ENCODE data around the gene SH3GL2. TPM values are rescaled to one million over a fixed set of nuclear protein-coding genes. Genes with fewer than 3 reads are reported as not detected.

Gene SH3GL2
- total and polyA plus RNA-seq, 9 of the 15 experiments (the other 6 are each of a cell fraction or from before 2014, with no cell fraction given): not detected

DNA sequence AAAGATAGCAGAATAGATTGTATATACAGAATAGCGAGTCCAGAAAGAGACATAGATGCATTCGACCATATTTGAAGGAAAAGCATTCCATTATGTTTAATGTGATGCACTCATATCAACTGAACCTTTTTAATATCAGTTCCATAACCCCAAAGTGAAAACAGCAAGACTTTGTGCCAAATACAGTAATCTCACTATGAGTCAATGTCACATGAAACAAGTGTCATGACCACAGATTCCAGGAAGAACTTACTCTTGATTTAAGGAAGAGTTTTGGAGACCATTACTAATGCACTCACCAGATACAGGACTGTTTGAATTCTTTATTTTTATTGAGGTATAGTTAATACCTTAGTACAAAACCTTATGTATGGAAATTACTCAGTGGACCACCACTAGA is 220.5 kb downstream of the SH3GL2 start:
- Histone ChIP-seq H3K36me3 (ENCODE audit: control insufficient read depth, insufficient read depth, low read length) (no peaks in the 10 kb centered on the region), H3K4me2 (ENCODE audit: insufficient read depth, low read length) (no peak overlapping the region), H3K27me3 (ENCODE audit: control insufficient read depth in 2 of 2, insufficient read depth in 2 of 2, low read length in 2 of 2) (no peaks in the 10 kb centered on the region), H2AFZ (ENCODE audit: low read depth, low read length) (no peak overlapping the region), H3K27ac (ENCODE audit: extremely low read depth, low read depth, low read length) (no peak overlapping the region), H3K9me3 (replicated peaks; ENCODE audit: control insufficient read depth, insufficient read depth, low read depth, low read length) (no peaks in the 10 kb centered on the region), H3K4me3 (no peak overlapping the region), H4K20me1 (replicated peaks; ENCODE audit: control insufficient read depth, insufficient read depth, low read length) (no peaks in the 10 kb centered on the region), H3K4me1 (replicated peaks in 1 of 2; ENCODE audit: control insufficient read depth in 2 of 2, insufficient read depth in 2 of 2, low read length in 2 of 2) (no peaks in the 10 kb centered on the region), H3K9me1 (ENCODE audit: control insufficient read depth, insufficient read depth, low read length) (no peaks in the 10 kb centered on the region), H3K79me2 (ENCODE audit: control insufficient read depth, insufficient read depth, low read length) (no peaks in the 10 kb centered on the region), H3K9ac (ENCODE audit: insufficient read depth in 1 of 2, low read depth in 2 of 2, low read length in 2 of 2) (no peak overlapping the region)
- FAIRE-seq (no peak), ATAC-seq (no peak), DNase-seq (ENCODE audit: extremely low read depth in 1 of 4, low spot score in 3 of 4) (no peak)
- TF ChIP-seq BACH1 (tag; IDR thresholded peaks at IDR 0.05) (0 out of 2 replicates have a peak, but pooled peaks have one; percentile 5), CHD4 (IDR thresholded peaks at IDR 0.05; ENCODE audit: insufficient read depth, insufficient replicate concordance, low read depth, low read length, poor library complexity, severe bottlenecking) (no peak), NCOA4 (IDR thresholded peaks at IDR 0.05; ENCODE audit: partially characterized antibody) (no peak), FOSL1 (tag; conservative IDR thresholded peaks at IDR 0.05) (peak; percentile 57), DACH1 (IDR thresholded peaks at IDR 0.05; ENCODE audit: partially characterized antibody) (no peak), ZNF668 (CRISPR knock-in tag; IDR thresholded peaks at IDR 0.05) (no peak), NFXL1 (CRISPR knock-in tag; IDR thresholded peaks at IDR 0.05) (no peak), SPI1 (IDR thresholded peaks at IDR 0.05; ENCODE audit: borderline replicate concordance, low read depth, low read length) (no peak), MCM3 (IDR thresholded peaks at IDR 0.05) (no peak)
- TF ChIP-seq, protein P1, sequence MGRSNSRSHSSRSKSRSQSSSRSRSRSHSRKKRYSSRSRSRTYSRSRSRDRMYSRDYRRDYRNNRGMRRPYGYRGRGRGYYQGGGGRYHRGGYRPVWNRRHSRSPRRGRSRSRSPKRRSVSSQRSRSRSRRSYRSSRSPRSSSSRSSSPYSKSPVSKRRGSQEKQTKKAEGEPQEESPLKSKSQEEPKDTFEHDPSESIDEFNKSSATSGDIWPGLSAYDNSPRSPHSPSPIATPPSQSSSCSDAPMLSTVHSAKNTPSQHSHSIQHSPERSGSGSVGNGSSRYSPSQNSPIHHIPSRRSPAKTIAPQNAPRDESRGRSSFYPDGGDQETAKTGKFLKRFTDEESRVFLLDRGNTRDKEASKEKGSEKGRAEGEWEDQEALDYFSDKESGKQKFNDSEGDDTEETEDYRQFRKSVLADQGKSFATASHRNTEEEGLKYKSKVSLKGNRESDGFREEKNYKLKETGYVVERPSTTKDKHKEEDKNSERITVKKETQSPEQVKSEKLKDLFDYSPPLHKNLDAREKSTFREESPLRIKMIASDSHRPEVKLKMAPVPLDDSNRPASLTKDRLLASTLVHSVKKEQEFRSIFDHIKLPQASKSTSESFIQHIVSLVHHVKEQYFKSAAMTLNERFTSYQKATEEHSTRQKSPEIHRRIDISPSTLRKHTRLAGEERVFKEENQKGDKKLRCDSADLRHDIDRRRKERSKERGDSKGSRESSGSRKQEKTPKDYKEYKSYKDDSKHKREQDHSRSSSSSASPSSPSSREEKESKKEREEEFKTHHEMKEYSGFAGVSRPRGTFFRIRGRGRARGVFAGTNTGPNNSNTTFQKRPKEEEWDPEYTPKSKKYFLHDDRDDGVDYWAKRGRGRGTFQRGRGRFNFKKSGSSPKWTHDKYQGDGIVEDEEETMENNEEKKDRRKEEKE (IDR thresholded peaks at IDR 0.05; ENCODE audit: borderline replicate concordance in 1 of 2, control insufficient read depth in 1 of 2, low read depth in 2 of 2, low read length in 1 of 2): no peak
- TF ChIP-seq, protein P2, sequence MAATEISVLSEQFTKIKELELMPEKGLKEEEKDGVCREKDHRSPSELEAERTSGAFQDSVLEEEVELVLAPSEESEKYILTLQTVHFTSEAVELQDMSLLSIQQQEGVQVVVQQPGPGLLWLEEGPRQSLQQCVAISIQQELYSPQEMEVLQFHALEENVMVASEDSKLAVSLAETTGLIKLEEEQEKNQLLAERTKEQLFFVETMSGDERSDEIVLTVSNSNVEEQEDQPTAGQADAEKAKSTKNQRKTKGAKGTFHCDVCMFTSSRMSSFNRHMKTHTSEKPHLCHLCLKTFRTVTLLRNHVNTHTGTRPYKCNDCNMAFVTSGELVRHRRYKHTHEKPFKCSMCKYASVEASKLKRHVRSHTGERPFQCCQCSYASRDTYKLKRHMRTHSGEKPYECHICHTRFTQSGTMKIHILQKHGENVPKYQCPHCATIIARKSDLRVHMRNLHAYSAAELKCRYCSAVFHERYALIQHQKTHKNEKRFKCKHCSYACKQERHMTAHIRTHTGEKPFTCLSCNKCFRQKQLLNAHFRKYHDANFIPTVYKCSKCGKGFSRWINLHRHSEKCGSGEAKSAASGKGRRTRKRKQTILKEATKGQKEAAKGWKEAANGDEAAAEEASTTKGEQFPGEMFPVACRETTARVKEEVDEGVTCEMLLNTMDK (IDR thresholded peaks at IDR 0.05; ENCODE audit: borderline replicate concordance, insufficient read depth, low read depth, low read length, poor library complexity, severe bottlenecking): no peak
- intact Hi-C loops (cut with micrococcal nuclease): no loop called here
- WGBS (ENCODE audit: insufficient coverage, low coverage, missing lambda C conversion rate): 0% methylated on average over 2 of the region's 2 CpGs
- CTCF ChIA-PET (ENCODE audit: low intra/inter-chr PET ratio): no interaction called here
- POLR2A ChIA-PET: no interaction called here
- in situ Hi-C loops (cut with MboI): no loop called here
- no TSS peak for BruUV-seq (replicated peaks)
